ENCODE data around the gene SRSF3.
"Not testable (repeated sequence)": the region's sequence is repeated elsewhere in the genome, so short reads cannot be mapped to it uniquely, and the experiment has no call there.

SRSF3 gene

GRCh38 chr6:36649701-36650484 lies 55.7 kb downstream of the SRSF3 start:
- DNase-seq (ENCODE audit: low read depth): no peak

GRCh38 chr6:36650848-36651478 lies 56.8 kb downstream of the SRSF3 start:
- DNase-seq (ENCODE audit: low read depth): no peak

GRCh38 chr6:36651659-36652379 lies 57.7 kb downstream of the SRSF3 start:
- DNase-seq (ENCODE audit: low read depth): no peak

GRCh38 chr6:36654469-36654868 lies 60.3 kb downstream of the SRSF3 start:
- DNase-seq (ENCODE audit: low read depth): not testable (repeated sequence)
